COLO829 (cell line): ENCODE data around the gene PNMA3.
"Not testable (repeated sequence)": the region's sequence is repeated elsewhere in the genome, so short reads cannot be mapped to it uniquely, and the experiment has no call there.

Source experiments
- DNase-seq: peaks from one replicate; pipeline ENCODE4 v3.0.0; 2012; ENCODE audit warnings: low spot score

PNMA3 gene

DNA sequence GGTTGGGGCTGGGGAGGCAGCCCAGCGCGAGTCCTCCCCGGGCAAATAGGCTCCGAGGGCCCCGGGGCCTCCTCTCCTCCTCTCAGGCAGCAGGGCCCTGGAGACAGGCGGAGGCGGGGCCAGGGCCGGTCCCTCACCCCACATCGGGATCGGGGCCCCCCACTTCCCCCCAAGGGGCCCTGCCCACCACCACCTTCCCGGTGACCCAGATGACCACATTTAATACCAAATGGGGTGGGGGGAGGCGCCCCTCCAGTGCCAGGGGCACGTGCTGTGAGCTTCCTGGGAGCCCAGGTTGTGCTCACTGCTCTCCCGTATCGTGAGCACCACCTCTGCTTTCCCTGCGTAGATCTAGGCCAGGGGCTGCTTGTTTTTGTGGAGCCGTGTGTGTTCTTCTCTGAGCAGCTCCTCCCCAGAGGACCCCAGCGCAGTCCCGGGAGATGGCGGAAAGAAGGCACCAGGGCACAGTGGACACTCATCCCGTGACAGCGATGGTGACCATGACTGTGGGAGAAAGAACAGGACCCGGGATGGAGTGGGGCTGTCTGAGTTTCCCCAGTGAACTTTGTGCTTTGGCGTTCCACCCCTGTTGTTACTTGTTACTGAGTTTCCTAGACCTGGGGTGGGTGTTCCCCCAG lies 18.1 kb downstream of the PNMA3 start:
- no peak for DNase-seq

DNA sequence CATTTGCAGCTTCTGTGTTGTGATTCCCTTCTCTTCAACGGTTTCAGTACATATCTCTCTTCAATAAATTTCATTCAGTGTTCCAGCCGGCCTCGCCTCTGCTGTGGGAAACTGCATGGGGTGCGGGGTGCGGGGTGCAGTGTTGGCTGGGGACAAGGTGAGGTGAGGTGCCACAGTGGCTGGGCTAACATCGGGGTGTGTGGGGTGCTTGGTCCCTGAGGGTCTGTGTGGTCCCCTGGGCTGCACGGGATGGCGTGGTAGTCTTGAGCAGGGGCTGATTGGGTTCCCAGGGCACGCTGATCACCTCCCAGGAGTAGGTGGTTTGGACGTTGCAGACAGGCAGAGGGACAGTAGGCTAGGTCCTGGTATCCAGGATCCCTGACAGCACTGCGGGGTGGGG lies 18.7 kb downstream of the PNMA3 start:
- no peak for DNase-seq

DNA sequence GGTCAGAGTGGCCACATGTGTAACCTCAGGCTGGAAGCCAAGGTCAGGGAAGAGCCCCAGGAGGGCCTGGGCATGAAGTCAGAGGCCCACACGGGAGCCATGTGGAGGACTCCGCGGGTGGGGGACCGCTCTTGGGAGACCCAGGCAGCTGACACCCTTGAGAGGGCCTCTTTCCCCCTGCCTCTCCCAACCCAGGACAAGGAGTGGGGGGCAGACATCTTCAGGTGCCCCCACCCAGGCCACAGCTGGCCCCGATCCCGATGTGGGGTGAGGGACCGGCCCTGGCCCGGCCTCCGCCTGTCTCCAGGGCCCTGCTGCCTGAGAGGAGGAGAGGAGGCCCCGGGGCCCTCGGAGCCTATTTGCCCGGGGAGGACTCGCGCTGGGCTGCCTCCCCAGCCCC lies 19.1 kb downstream of the PNMA3 start:
- no peak for DNase-seq

- DNase-seq = not testable (repeated sequence)
Observed at GRCh38 chrX:153077437-153078135, 21.3 kb downstream of the PNMA3 start.

- DNase-seq = not testable (repeated sequence)
Observed at GRCh38 chrX:153083238-153083923, 27.1 kb downstream of the PNMA3 start.

- DNase-seq = no peak
Observed at GRCh38 chrX:153102418-153102817, 46.1 kb downstream of the PNMA3 start.

GRCh38 chrX:153104959-153105358 lies 48.7 kb downstream of the PNMA3 start:
- DNase-seq = not testable (repeated sequence)

- DNase-seq = not testable (repeated sequence)
Observed at GRCh38 chrX:153106092-153106801, 50.0 kb downstream of the PNMA3 start.
